Fibroblast of lung (primary cell): Measurements from ENCODE around the gene ABCA9. TPM values are rescaled to one million over a fixed set of nuclear protein-coding genes. Genes with fewer than 3 reads are reported as not detected.
A peak's percentile ranks its signal among the peaks of the same experiment; 100 is the strongest.

Experiments
- DNase-seq, 2 donors: peaks; one replicate each; pipeline versions ENCODE4 v3.0.0 to v3.0.0-alpha.2; 2010; ENCODE audit warnings: low read depth in 2 of 2
- H2AFZ ChIP-seq: 2 replicates; pipeline ENCODE4 v1.5.1; 2012; ENCODE audit warnings: low read length, control low read depth, inconsistent platforms
- H3K27ac ChIP-seq: 2 replicates; pipeline ENCODE4 v1.5.1; 2011; ENCODE audit warnings: low read length, control low read depth; ENCODE audit not compliant: insufficient read depth
- H3K27me3 ChIP-seq: 2 replicates; pipeline ENCODE4 v1.5.1; 2011; ENCODE audit warnings: mild to moderate bottlenecking, low read length; ENCODE audit not compliant: control insufficient read depth, insufficient read depth
- H3K36me3 ChIP-seq: 2 replicates; pipeline ENCODE4 v1.5.1; 2011; ENCODE audit warnings: low read length; ENCODE audit not compliant: control insufficient read depth, insufficient read depth
- H3K4me1 ChIP-seq: 2 replicates; pipeline ENCODE4 v1.5.1; 2011; ENCODE audit warnings: low read length; ENCODE audit not compliant: control insufficient read depth, insufficient read depth; ENCODE audit errors: extremely low read depth
- H3K4me2 ChIP-seq: 2 replicates; pipeline ENCODE4 v1.5.1; 2011; ENCODE audit warnings: low read length, control low read depth; ENCODE audit not compliant: insufficient read depth; ENCODE audit errors: extremely low read depth
- H3K4me3 ChIP-seq, 4 experiments: fragments of 200-600 bp in 1 of 4; sonication (generic) in 1 of 4; replicated peaks in 1 of 4; 2 replicates each; pipeline ENCODE4 v1.5.1; 2011 to 2016; ENCODE audit warnings: low read length in 4 of 4, low read depth in 3 of 4, mild to moderate bottlenecking in 3 of 4, control low read depth in 2 of 4, inconsistent platforms in 1 of 4, mixed read lengths in 1 of 4; ENCODE audit not compliant: insufficient read depth in 1 of 4; ENCODE audit errors: control extremely low read depth in 1 of 4
- H3K79me2 ChIP-seq: 2 replicates; pipeline ENCODE4 v1.5.1; 2012; ENCODE audit warnings: mild to moderate bottlenecking, low read length, inconsistent platforms; ENCODE audit not compliant: control insufficient read depth, insufficient read depth
- H3K9ac ChIP-seq: 2 replicates; pipeline ENCODE4 v1.5.1; 2011; ENCODE audit warnings: mild to moderate bottlenecking, low read length, control low read depth; ENCODE audit not compliant: insufficient read depth
- H3K9me3 ChIP-seq: 2 replicates; pipeline ENCODE4 v1.5.1; 2012; ENCODE audit warnings: low read depth, low read length; ENCODE audit not compliant: control insufficient read depth, insufficient read depth
- H4K20me1 ChIP-seq: 2 replicates; pipeline ENCODE4 v1.5.1; 2011; ENCODE audit warnings: low read length; ENCODE audit not compliant: control insufficient read depth, insufficient read depth; ENCODE audit errors: extremely low read depth
- EZH2 ChIP-seq: IDR thresholded peaks from 2 replicates; pipeline ENCODE4 v1.5.1; 2012; ENCODE audit warnings: low read length, control low read depth, mild to moderate bottlenecking; ENCODE audit errors: missing control alignments
- polyA plus RNA-seq, 2 donors: library from polyadenylated mRNA; depleted of rRNA in 1 of 2; stranded (reverse) in 1 of 2; unstranded in 1 of 2; fragments of >200 nt; gene quantifications; 2 replicates each; pipeline ENCODE4 v1.2.1, GENCODE V29; 2011 to 2012; ENCODE audit warnings: missing spikeins in 1 of 2
- total RNA-seq: library from RNA; depleted of rRNA; stranded (reverse); fragments of >200 nt; gene quantifications from 2 replicates; pipeline ENCODE4 v1.2.1, GENCODE V29; 2014
- TF ChIP-seq, protein P1 (sequence below), 2 donors: IDR thresholded peaks in 1 of 2; conservative IDR thresholded peaks in 1 of 2; 1 replicate in 1 of 2; 2 replicates in 1 of 2; pipeline ENCODE4 v1.5.1; 2011 to 2012; ENCODE audit warnings: low read length in 2 of 2, control low read depth in 1 of 2, inconsistent platforms in 1 of 2, low read depth in 1 of 2, mild to moderate bottlenecking in 1 of 2

ABCA9 gene
- total and polyA plus RNA-seq, 2 donors (not counting 1 experiment from before 2014, with no cell fraction given), result 1.6 to 3.1 TPM

DNA sequence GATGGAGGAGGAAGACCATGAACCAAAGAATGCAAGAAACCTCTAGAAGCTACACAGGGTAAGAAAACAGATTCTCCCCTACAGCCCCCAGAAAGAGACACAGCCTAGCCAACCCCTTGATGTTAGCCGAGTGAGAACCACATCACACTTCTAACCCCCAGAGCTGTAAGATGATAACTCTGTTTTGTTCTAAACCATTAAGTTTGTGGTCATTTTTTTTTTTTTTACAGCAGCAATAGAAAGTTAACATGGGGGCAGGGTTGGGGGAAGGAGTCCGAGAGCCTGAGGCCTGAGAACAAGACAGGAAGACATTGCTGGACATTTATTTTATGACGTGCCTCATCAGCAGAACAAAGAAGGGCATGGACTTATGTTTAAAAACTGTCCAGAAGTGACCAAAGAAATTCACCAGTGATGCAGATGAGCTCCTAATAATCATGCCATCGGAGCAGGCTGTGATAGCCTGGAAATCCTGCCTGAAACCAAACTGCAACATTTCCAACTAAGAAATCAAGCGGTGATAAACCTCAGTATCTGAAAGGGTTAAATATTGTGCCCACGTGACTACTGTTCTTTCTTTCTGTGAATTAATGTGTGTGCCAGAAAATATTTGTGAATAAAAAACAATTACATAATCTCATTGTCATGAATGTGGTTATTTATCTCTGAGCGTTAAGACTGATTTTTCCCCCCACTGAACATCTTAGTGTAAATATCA, 1.1 kb downstream of the ABCA9 start:
- DNase-seq, result no peak
- no peaks in the 10 kb centered on the region for H3K4me1 ChIP-seq
- TF ChIP-seq, protein P1, sequence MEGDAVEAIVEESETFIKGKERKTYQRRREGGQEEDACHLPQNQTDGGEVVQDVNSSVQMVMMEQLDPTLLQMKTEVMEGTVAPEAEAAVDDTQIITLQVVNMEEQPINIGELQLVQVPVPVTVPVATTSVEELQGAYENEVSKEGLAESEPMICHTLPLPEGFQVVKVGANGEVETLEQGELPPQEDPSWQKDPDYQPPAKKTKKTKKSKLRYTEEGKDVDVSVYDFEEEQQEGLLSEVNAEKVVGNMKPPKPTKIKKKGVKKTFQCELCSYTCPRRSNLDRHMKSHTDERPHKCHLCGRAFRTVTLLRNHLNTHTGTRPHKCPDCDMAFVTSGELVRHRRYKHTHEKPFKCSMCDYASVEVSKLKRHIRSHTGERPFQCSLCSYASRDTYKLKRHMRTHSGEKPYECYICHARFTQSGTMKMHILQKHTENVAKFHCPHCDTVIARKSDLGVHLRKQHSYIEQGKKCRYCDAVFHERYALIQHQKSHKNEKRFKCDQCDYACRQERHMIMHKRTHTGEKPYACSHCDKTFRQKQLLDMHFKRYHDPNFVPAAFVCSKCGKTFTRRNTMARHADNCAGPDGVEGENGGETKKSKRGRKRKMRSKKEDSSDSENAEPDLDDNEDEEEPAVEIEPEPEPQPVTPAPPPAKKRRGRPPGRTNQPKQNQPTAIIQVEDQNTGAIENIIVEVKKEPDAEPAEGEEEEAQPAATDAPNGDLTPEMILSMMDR (conservative IDR thresholded peaks at IDR 0.05 in 1 of 2, IDR thresholded peaks at IDR 0.05 in 1 of 2; ENCODE audit: low read depth in 1 of 2, low read length in 2 of 2), result no peak
- H3K36me3 ChIP-seq, result no peaks in the 10 kb centered on the region
- no peaks in the 10 kb centered on the region for H3K79me2 ChIP-seq
- H3K27ac ChIP-seq, result no peak overlapping the region
- H3K9ac ChIP-seq, result no peak overlapping the region
- H3K9me3 ChIP-seq, result no peaks in the 10 kb centered on the region
- no peaks in the 10 kb centered on the region for H3K27me3 ChIP-seq
- no peak overlapping the region for H3K4me2 ChIP-seq
- H2AFZ ChIP-seq, result no peak overlapping the region
- no peaks in the 10 kb centered on the region for H4K20me1 ChIP-seq
- H3K4me3 ChIP-seq, result peak overlapping the region in 1 of 4 experiments; percentile 11

DNA sequence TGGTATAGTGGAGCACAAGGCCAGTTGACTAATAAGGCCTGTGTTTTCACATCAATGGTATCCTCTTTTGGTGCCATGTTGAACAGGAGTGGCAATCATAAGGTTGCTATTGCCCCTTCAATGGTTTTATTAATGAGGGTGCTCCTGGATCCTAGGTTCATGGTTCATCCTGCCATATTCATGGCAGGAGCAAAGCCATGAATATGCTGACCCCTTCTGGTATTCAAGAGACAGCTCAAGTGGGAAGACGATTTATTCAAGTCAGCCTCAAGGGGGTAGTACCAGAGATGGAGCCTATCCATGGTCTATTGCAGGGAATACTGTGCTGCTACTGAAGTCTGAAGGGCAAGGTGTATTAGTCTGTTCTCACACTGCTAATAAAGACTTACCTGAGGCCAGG, 2.6 kb downstream of the ABCA9 start:
- H2AFZ ChIP-seq, result no peak overlapping the region
- no peaks in the 10 kb centered on the region for H3K9me3 ChIP-seq
- H3K4me2 ChIP-seq, result no peak overlapping the region
- no peak overlapping the region for H3K4me3 ChIP-seq
- TF ChIP-seq, protein P1 (conservative IDR thresholded peaks at IDR 0.05 in 1 of 2, IDR thresholded peaks at IDR 0.05 in 1 of 2; ENCODE audit: low read depth in 1 of 2, low read length in 2 of 2), result no peak
- no peak for TF ChIP-seq EZH2
- no peak overlapping the region for H3K27ac ChIP-seq
- H3K27me3 ChIP-seq, result no peaks in the 10 kb centered on the region
- H4K20me1 ChIP-seq, result no peaks in the 10 kb centered on the region
- H3K79me2 ChIP-seq, result no peaks in the 10 kb centered on the region
- no peaks in the 10 kb centered on the region for H3K36me3 ChIP-seq
- H3K9ac ChIP-seq, result no peak overlapping the region
- no peaks in the 10 kb centered on the region for H3K4me1 ChIP-seq
- DNase-seq, result no peak

DNA sequence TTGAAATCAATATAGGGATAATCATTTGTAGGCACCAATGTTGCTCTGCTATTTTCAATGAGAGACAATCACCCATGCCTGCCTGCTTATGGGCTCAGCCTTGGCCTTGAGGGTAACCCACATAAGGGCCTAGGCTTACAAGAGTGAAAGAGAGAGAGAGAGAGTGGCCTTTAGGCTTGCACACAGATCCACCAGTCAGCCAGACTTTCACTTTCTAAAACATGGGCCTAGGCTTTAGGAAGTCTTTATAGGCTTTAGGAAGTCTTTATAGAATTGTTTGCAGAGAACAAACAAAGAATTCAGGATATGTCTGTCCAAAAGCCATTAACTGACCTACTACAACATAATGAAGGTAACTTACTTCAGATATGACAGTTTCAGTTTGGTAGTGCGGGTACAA, 3.4 kb downstream of the ABCA9 start:
- Histone ChIP-seq H3K4me2 (no peak overlapping the region), H3K4me3 (no peak overlapping the region), H3K36me3 (no peaks in the 10 kb centered on the region), H2AFZ (no peak overlapping the region), H3K4me1 (no peaks in the 10 kb centered on the region), H3K9ac (no peak overlapping the region), H3K27ac (no peak overlapping the region), H3K27me3 (no peaks in the 10 kb centered on the region), H3K9me3 (no peaks in the 10 kb centered on the region), H4K20me1 (no peaks in the 10 kb centered on the region), H3K79me2 (no peaks in the 10 kb centered on the region)
- no peak for DNase-seq
- no peak for TF ChIP-seq EZH2
- TF ChIP-seq, protein P1 (conservative IDR thresholded peaks at IDR 0.05 in 1 of 2, IDR thresholded peaks at IDR 0.05 in 1 of 2; ENCODE audit: low read depth in 1 of 2, low read length in 2 of 2), result no peak
